A673 (cell line): Measurements from ENCODE around the gene WDR27. TPM values are rescaled to one million over a fixed set of nuclear protein-coding genes. Genes with fewer than 3 reads are reported as not detected.

Experiments
- BruUV-seq: library from RNA; stranded (reverse); fragments of 400-500 nt; replicated peaks from 2 replicates; lab custom pipeline; 2021; lab: Mats Ljungman, UMichigan
- CTCF ChIA-PET: fragments of 300-600 bp; sonication (Branson Sonifier 250); formaldehyde crosslinking; loops from one replicate; lab custom pipeline; 2022; ENCODE audit warnings: antibody characterized with exemption; lab: Charles Lee
- POLR2A ChIA-PET: fragments of 300-600 bp; sonication (Branson Sonifier 250); formaldehyde crosslinking; loops from one replicate; lab custom pipeline; 2022; ENCODE audit warnings: antibody characterized with exemption; ENCODE audit not compliant: low non-redundant PET; lab: Charles Lee
- DNase-seq: peaks from one replicate; pipeline ENCODE4 v3.0.0-alpha.2; 2015; ENCODE audit warnings: low spot score
- H3K27ac ChIP-seq: fragments of 200-600 bp; sonication (generic); 2 replicates; pipeline ENCODE4 v1.5.1; 2016; ENCODE audit warnings: mixed run types, low read depth, mild to moderate bottlenecking, mixed read lengths, antibody characterized with exemption, low read length; ENCODE audit not compliant: poor library complexity, severe bottlenecking
- H3K27me3 ChIP-seq: fragments of 200-600 bp; sonication (generic); replicated peaks from 2 replicates; pipeline ENCODE4 v1.6.1; 2017; ENCODE audit warnings: mixed run types, low read depth, mild to moderate bottlenecking, mixed read lengths, antibody characterized with exemption, low read length; ENCODE audit not compliant: insufficient read depth, poor library complexity
- H3K36me3 ChIP-seq: fragments of 200-600 bp; sonication (generic); 2 replicates; pipeline ENCODE4 v1.6.1; 2016; ENCODE audit warnings: mixed run types, mild to moderate bottlenecking, mixed read lengths, antibody characterized with exemption, low read length; ENCODE audit not compliant: insufficient read depth, poor library complexity, severe bottlenecking
- H3K4me1 ChIP-seq: fragments of 200-600 bp; sonication (generic); 2 replicates; pipeline ENCODE4 v1.6.1; 2017; ENCODE audit warnings: mixed run types, mild to moderate bottlenecking, mixed read lengths, antibody characterized with exemption, low read length; ENCODE audit not compliant: insufficient read depth, poor library complexity, severe bottlenecking
- H3K4me3 ChIP-seq: fragments of 200-600 bp; sonication (generic); 2 replicates; pipeline ENCODE4 v1.5.1; 2016; ENCODE audit warnings: low read depth, mixed run types, mild to moderate bottlenecking, mixed read lengths, low read length; ENCODE audit not compliant: poor library complexity, severe bottlenecking
- H3K9me3 ChIP-seq: fragments of 200-600 bp; sonication (generic); 2 replicates; pipeline ENCODE4 v1.6.1; 2016; ENCODE audit warnings: mixed run types, low read depth, mild to moderate bottlenecking, mixed read lengths, antibody characterized with exemption, low read length; ENCODE audit not compliant: poor library complexity, severe bottlenecking
- EZH2 ChIP-seq: fragments of 200-600 bp; sonication (generic); IDR thresholded peaks from 2 replicates; pipeline ENCODE4 v1.6.1; 2017; ENCODE audit warnings: borderline replicate concordance, low read depth, mild to moderate bottlenecking, mixed read lengths, antibody characterized with exemption, low read length; ENCODE audit not compliant: poor library complexity, severe bottlenecking
- intact Hi-C: fragments of 100-400 bp; cut with micrococcal nuclease; formaldehyde crosslinking; loops from one replicate; pipeline ENCODE4 v1.10.0; 2022; ENCODE audit not compliant: unreplicated experiment
- total RNA-seq: library from RNA; stranded (reverse); gene quantifications from 2 replicates; pipeline ENCODE4 v1.2.3, GENCODE V29; 2021
- TF ChIP-seq, protein P1 (sequence below): fragments of 300-800, 200-600 bp; sonication (generic); conservative IDR thresholded peaks from 2 replicates; pipeline ENCODE4 v1.5.1; 2017; ENCODE audit warnings: low read depth, mild to moderate bottlenecking, antibody characterized with exemption, low read length, moderate library complexity, mixed read lengths

WDR27 gene
- total RNA-seq, 1 experiment from 2014 or later = 77.3 TPM

DNA sequence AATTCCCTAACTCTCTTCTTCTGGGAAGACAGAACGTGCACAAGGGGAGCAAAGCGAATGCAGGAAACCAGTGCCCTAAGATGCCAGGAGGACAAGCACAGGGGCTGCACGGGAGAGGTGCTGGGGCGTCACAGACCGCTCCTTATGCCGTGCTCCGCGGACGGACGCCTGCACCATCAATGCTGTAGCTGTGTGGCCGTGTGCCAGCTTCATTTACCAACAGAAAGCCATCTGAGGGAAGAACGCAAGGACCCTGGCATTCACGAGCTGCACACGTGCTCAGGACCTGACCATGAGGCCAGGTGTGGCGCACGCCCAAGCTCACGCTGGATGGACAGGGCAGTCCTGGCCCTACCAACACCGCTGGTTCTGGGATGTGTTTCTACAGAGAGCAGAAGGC is 35.4 kb downstream of the WDR27 start:
- H3K4me1 ChIP-seq = no peaks in the 10 kb centered on the region
- H3K27ac ChIP-seq = no peak overlapping the region
- no TSS peak for BruUV-seq
- peaks cover 17% of the 10 kb centered on the region for H3K36me3 ChIP-seq
- DNase-seq = no peak
- no peaks in the 10 kb centered on the region for H3K27me3 ChIP-seq
- no peak overlapping the region for H3K4me3 ChIP-seq
- POLR2A ChIA-PET = no interaction called here
- CTCF ChIA-PET = no interaction called here
- TF ChIP-seq EZH2 = no peak
- TF ChIP-seq, protein P1, sequence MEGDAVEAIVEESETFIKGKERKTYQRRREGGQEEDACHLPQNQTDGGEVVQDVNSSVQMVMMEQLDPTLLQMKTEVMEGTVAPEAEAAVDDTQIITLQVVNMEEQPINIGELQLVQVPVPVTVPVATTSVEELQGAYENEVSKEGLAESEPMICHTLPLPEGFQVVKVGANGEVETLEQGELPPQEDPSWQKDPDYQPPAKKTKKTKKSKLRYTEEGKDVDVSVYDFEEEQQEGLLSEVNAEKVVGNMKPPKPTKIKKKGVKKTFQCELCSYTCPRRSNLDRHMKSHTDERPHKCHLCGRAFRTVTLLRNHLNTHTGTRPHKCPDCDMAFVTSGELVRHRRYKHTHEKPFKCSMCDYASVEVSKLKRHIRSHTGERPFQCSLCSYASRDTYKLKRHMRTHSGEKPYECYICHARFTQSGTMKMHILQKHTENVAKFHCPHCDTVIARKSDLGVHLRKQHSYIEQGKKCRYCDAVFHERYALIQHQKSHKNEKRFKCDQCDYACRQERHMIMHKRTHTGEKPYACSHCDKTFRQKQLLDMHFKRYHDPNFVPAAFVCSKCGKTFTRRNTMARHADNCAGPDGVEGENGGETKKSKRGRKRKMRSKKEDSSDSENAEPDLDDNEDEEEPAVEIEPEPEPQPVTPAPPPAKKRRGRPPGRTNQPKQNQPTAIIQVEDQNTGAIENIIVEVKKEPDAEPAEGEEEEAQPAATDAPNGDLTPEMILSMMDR = no peak
- intact Hi-C loops = no loop called here
- H3K9me3 ChIP-seq = no peaks in the 10 kb centered on the region

DNA sequence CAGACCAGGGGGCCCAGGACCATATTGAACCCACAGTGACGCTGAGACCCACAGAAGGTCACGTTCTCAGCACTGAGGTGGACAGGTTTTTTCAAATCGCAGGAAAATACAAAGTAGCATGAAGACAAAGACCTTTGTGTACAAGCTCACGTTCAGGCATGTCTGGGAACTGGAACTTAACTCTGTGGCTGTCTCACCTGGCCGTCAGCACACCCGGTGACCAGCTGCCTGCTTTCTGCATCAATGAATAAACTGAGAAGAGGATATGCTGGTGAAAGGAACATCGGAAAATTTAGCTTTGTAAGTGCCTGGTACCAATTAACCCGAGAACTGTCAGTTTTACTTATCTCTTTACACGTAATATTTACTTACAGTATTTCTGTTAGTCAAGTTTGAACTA is 36.5 kb downstream of the WDR27 start:
- BruUV-seq = no TSS peak
- Histone ChIP-seq H3K27ac (no peak overlapping the region), H3K36me3 (peaks cover 17% of the 10 kb centered on the region), H3K27me3 (no peaks in the 10 kb centered on the region), H3K4me3 (no peak overlapping the region), H3K4me1 (no peaks in the 10 kb centered on the region), H3K9me3 (no peaks in the 10 kb centered on the region)
- intact Hi-C loops = no loop called here
- POLR2A ChIA-PET = no interaction called here
- CTCF ChIA-PET = no interaction called here
- no peak for DNase-seq
- no peak for TF ChIP-seq EZH2
- TF ChIP-seq, protein P1 = no peak

DNA sequence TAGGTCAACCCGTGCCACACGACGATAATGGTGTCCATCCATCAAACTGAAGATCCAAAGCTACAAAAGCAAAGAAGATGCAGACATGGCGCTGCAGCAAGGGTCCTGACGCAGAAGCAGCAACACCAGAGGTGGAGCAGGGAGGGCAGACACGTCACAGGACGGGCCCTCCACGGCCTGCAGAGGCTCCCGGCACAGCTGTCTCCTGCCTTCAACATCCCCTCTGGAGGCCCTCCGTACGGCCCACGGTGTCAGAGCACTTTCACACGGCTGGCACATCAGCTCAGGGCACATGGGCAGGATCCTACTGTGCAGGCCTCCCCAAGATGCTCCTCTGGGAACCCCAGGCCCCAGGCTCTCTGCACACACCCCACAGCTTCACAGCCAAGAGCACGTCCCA is 37.6 kb downstream of the WDR27 start:
- ChIA-PET POLR2A (no interaction called here), CTCF (no interaction called here)
- intact Hi-C loops = no loop called here
- H3K36me3 ChIP-seq = peaks cover 17% of the 10 kb centered on the region
- H3K4me1 ChIP-seq = no peaks in the 10 kb centered on the region
- BruUV-seq = no TSS peak
- H3K4me3 ChIP-seq = no peak overlapping the region
- H3K27ac ChIP-seq = no peak overlapping the region
- H3K27me3 ChIP-seq = no peaks in the 10 kb centered on the region
- DNase-seq = no peak
- H3K9me3 ChIP-seq = no peaks in the 10 kb centered on the region
- no peak for TF ChIP-seq EZH2
- TF ChIP-seq, protein P1 = no peak
